Stomach (tissue), 4 donors: ENCODE data around the gene LITAF.

Experiments
- CTCF ChIP-seq, 7 experiments: fragments of 450-650 bp in 4 of 7; fragments of 200-600 bp in 3 of 7; sonication (generic) in 3 of 7; IDR thresholded peaks; one replicate each; pipeline ENCODE4 v1.5.1; 2016 to 2019; ENCODE audit warnings: antibody characterized with exemption in 7 of 7, control low read depth in 2 of 7, mild to moderate bottlenecking in 1 of 7
- EP300 ChIP-seq: sonication (generic); formaldehyde crosslinking; IDR thresholded peaks from one replicate; pipeline ENCODE4 v1.6.1; 2017; ENCODE audit warnings: antibody characterized with exemption
- POLR2A ChIP-seq, 4 donors: fragments of 450-650 bp; IDR thresholded peaks; one replicate each; pipeline ENCODE4 v1.6.1; 2016; ENCODE audit warnings: antibody characterized with exemption in 4 of 4, control low read depth in 2 of 4, mild to moderate bottlenecking in 1 of 4, moderate library complexity in 1 of 4
- POLR2AphosphoS5 ChIP-seq, 3 donors: sonication (generic); formaldehyde crosslinking; IDR thresholded peaks; one replicate each; pipeline ENCODE4 v1.6.1; 2016; ENCODE audit warnings: antibody characterized with exemption in 3 of 3

GRCh38 chr16:11601425-11601824 lies 14.7 kb upstream of the LITAF start:
- no peak for TF ChIP-seq EP300
- TF ChIP-seq CTCF (IDR thresholded peaks at IDR 0.05), result no peak
- TF ChIP-seq POLR2A (IDR thresholded peaks at IDR 0.05), result no peak
- TF ChIP-seq POLR2AphosphoS5 (IDR thresholded peaks at IDR 0.05), result no peak
